Measurements from ENCODE around the gene SERINC5.

Gene SERINC5

GRCh38 chr5:80072103-80073073, 183.5 kb downstream of the SERINC5 start:
- no peak for DNase-seq (ENCODE audit: insufficient read length, low spot score)
- FAIRE-seq, result no peak

GRCh38 chr5:80071510-80072021, 184.3 kb downstream of the SERINC5 start:
- DNase-seq (ENCODE audit: insufficient read length, low spot score), result no peak
- no peak for FAIRE-seq

- FAIRE-seq, result no peak
- no peak for DNase-seq (ENCODE audit: insufficient read length, low spot score)
Observed at GRCh38 chr5:80070338-80071056, 185.4 kb downstream of the SERINC5 start.

- FAIRE-seq (no peak), DNase-seq (ENCODE audit: insufficient read length, low spot score) (no peak)
Observed at GRCh38 chr5:80069918-80070318, 185.9 kb downstream of the SERINC5 start.

- no peak for FAIRE-seq
- no peak for DNase-seq (ENCODE audit: insufficient read length, low spot score)
Observed at GRCh38 chr5:80069251-80069800, 186.5 kb downstream of the SERINC5 start.

- FAIRE-seq (no peak), DNase-seq (ENCODE audit: insufficient read length, low spot score) (no peak)
Observed at GRCh38 chr5:80068775-80069174, 187.1 kb downstream of the SERINC5 start.

- FAIRE-seq (no peak), DNase-seq (ENCODE audit: insufficient read length, low spot score) (no peak)
Observed at GRCh38 chr5:80068246-80068636, 187.6 kb downstream of the SERINC5 start.

- FAIRE-seq (no peak), DNase-seq (ENCODE audit: insufficient read length, low spot score) (no peak)
Observed at GRCh38 chr5:80067531-80068245, 188.2 kb downstream of the SERINC5 start.

GRCh38 chr5:80067016-80067415, 188.8 kb downstream of the SERINC5 start:
- DNase-seq (ENCODE audit: insufficient read length, low spot score), result no peak
- FAIRE-seq, result no peak

- no peak for DNase-seq (ENCODE audit: insufficient read length, low spot score)
- FAIRE-seq, result no peak
Observed at GRCh38 chr5:80064124-80064523, 191.7 kb downstream of the SERINC5 start.

All from GM19239 (cell line).